ENCODE data around the gene ADAMTSL3.

DNA sequence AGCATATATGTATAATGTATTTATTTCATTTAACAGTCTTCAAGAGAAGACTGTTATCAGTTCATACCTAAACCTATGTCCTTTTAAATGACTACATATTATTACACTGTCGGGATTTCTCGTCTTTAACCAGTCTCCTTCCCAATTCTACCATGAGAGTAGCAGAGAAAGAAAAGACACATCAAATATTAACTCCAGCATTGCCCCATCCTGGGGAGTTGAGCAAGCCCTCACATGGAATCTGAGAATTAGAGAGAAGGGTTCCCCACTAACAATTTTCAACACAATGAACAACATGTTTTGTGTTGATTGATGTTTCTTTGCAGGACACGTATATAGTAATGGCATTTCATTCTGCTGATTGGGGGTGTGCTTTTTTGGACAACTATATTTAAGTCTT is 257.4 kb downstream of the ADAMTSL3 start:
- TF ChIP-seq, protein P1, sequence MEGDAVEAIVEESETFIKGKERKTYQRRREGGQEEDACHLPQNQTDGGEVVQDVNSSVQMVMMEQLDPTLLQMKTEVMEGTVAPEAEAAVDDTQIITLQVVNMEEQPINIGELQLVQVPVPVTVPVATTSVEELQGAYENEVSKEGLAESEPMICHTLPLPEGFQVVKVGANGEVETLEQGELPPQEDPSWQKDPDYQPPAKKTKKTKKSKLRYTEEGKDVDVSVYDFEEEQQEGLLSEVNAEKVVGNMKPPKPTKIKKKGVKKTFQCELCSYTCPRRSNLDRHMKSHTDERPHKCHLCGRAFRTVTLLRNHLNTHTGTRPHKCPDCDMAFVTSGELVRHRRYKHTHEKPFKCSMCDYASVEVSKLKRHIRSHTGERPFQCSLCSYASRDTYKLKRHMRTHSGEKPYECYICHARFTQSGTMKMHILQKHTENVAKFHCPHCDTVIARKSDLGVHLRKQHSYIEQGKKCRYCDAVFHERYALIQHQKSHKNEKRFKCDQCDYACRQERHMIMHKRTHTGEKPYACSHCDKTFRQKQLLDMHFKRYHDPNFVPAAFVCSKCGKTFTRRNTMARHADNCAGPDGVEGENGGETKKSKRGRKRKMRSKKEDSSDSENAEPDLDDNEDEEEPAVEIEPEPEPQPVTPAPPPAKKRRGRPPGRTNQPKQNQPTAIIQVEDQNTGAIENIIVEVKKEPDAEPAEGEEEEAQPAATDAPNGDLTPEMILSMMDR (IDR thresholded peaks at IDR 0.05), result no peak
- TF ChIP-seq, protein P2, sequence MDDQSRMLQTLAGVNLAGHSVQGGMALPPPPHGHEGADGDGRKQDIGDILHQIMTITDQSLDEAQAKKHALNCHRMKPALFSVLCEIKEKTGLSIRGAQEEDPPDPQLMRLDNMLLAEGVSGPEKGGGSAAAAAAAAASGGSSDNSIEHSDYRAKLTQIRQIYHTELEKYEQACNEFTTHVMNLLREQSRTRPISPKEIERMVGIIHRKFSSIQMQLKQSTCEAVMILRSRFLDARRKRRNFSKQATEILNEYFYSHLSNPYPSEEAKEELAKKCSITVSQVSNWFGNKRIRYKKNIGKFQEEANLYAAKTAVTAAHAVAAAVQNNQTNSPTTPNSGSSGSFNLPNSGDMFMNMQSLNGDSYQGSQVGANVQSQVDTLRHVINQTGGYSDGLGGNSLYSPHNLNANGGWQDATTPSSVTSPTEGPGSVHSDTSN (IDR thresholded peaks at IDR 0.05), result no peak
- TF ChIP-seq GATA2 (CRISPR knock-in tag; IDR thresholded peaks at IDR 0.05) (no peak), TAF1 (IDR thresholded peaks at IDR 0.05; ENCODE audit: borderline replicate concordance, low read depth, low read length) (no peak), MEF2A (IDR thresholded peaks at IDR 0.05; ENCODE audit: borderline replicate concordance, low read depth) (no peak), FOXM1 (IDR thresholded peaks at IDR 0.05; ENCODE audit: low read depth) (no peak), RAD21 (IDR thresholded peaks at IDR 0.05; ENCODE audit: low read length) (no peak), RCOR1 (IDR thresholded peaks at IDR 0.05; ENCODE audit: low read length) (no peak), MXI1 (IDR thresholded peaks at IDR 0.05; ENCODE audit: low read depth, low read length) (no peak), SMC3 (IDR thresholded peaks at IDR 0.05; ENCODE audit: low read depth, low read length) (no peak)

Measured in SK-N-SH (cell line).